Measurements from ENCODE around the gene PRPSAP1. TPM values are rescaled to one million over a fixed set of nuclear protein-coding genes. Genes with fewer than 3 reads are reported as not detected.

PRPSAP1 gene
- polyA plus RNA-seq, 1 of the 3 experiments (the other 2 are of a cell fraction) = 118 TPM

- no peaks in the 10 kb centered on the region for H3K9me2 ChIP-seq
- CTCF ChIA-PET = interaction anchor here (0.6 to 10.1 kb wide), 6 partner anchors 10 to 106 kb away, joined by 3 to 348 read pairs (median 5); partner anchors contain the start of genes QRICH2 and SPHK1
- 83% methylated on average over 10 of the region's 10 CpGs for WGBS (ENCODE audit: low lambda C conversion rate)
- no peaks in the 10 kb centered on the region for H3K27me3 ChIP-seq (ENCODE audit: insufficient read depth)
- peaks cover 10% of the 10 kb centered on the region for H3F3A ChIP-seq (replicated peaks; ENCODE audit: insufficient read depth)
- POLR2A ChIA-PET = no interaction called here
- TF ChIP-seq RFX5 (IDR thresholded peaks at IDR 0.05; ENCODE audit: low read length) (no peak), GATA2 (CRISPR knock-in tag; IDR thresholded peaks at IDR 0.05) (no peak), TCF12 (IDR thresholded peaks at IDR 0.05) (no peak), USF1 (IDR thresholded peaks at IDR 0.05; ENCODE audit: borderline replicate concordance, low read depth) (no peak), POLR2AphosphoS5 (IDR thresholded peaks at IDR 0.05; ENCODE audit: low read depth, low read length) (no peak), PBX3 (IDR thresholded peaks at IDR 0.05) (no peak), FOXJ3 (CRISPR knock-in tag; IDR thresholded peaks at IDR 0.05) (no peak), YY1 (IDR thresholded peaks at IDR 0.05; ENCODE audit: low read depth) (no peak), MXI1 (IDR thresholded peaks at IDR 0.05; ENCODE audit: low read depth, low read length) (no peak), FOSL2 (IDR thresholded peaks at IDR 0.05; ENCODE audit: borderline replicate concordance, low read depth) (no peak)
- TF ChIP-seq, protein P1, sequence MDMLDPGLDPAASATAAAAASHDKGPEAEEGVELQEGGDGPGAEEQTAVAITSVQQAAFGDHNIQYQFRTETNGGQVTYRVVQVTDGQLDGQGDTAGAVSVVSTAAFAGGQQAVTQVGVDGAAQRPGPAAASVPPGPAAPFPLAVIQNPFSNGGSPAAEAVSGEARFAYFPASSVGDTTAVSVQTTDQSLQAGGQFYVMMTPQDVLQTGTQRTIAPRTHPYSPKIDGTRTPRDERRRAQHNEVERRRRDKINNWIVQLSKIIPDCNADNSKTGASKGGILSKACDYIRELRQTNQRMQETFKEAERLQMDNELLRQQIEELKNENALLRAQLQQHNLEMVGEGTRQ (IDR thresholded peaks at IDR 0.05; ENCODE audit: borderline replicate concordance, low read depth, low read length) = no peak
- TF ChIP-seq, protein P2, sequence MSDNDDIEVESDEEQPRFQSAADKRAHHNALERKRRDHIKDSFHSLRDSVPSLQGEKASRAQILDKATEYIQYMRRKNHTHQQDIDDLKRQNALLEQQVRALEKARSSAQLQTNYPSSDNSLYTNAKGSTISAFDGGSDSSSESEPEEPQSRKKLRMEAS (IDR thresholded peaks at IDR 0.05; ENCODE audit: low read depth) = no peak
- no peak for DNase-seq
- H3K36me3 ChIP-seq (replicated peaks in 1 of 2; ENCODE audit: control insufficient read depth in 1 of 2, insufficient read depth in 2 of 2, low read length in 1 of 2) = peaks cover 37 to 66% of the 10 kb centered on the region in 2 experiments
- H3K27ac ChIP-seq (ENCODE audit: low read depth in 2 of 2, low read length in 1 of 2) = no peak overlapping the region
- no peak overlapping the region for H3K9ac ChIP-seq
- no peak overlapping the region for H3K4me2 ChIP-seq
- no peaks in the 10 kb centered on the region for H3K79me2 ChIP-seq (ENCODE audit: insufficient read depth)
- no peak overlapping the region for H3K4me3 ChIP-seq (ENCODE audit: low read depth in 2 of 2, low read length in 1 of 2)
- peaks cover 0 to 3% of the 10 kb centered on the region in 2 experiments; a peak in 1 of 4 replicates for H3K4me1 ChIP-seq (ENCODE audit: control insufficient read depth in 1 of 2, insufficient read depth in 2 of 2, low read depth in 1 of 2, low read length in 1 of 2)
- H4K20me1 ChIP-seq (ENCODE audit: insufficient read depth) = 0 out of 2 replicates have a peak, but pooled peaks cover 8% of the 10 kb centered on the region
- no peak overlapping the region for H2AFZ ChIP-seq (ENCODE audit: low read depth)
- H3K9me3 ChIP-seq = no peaks in the 10 kb centered on the region
Observed at GRCh38 chr17:76394166-76394565, 40.5 kb upstream of the PRPSAP1 start.

- CTCF ChIA-PET = interaction anchor here (0.6 to 13.8 kb wide), 9 partner anchors 5 to 377 kb away, joined by 3 to 312 read pairs (median 7); partner anchors contain the start of genes PRPSAP1 and QRICH2
- peaks cover 13% of the 10 kb centered on the region; the same call in 1 of the 2 replicates for H3K79me2 ChIP-seq (ENCODE audit: insufficient read depth)
- H3K9ac ChIP-seq = no peak overlapping the region
- no peak for DNase-seq
- H3K9me2 ChIP-seq = no peaks in the 10 kb centered on the region
- no peaks in the 10 kb centered on the region for H3K27me3 ChIP-seq (ENCODE audit: insufficient read depth)
- WGBS (ENCODE audit: low lambda C conversion rate) = 92% methylated on average over 13 of the region's 21 CpGs
- no peak overlapping the region for H3K27ac ChIP-seq (ENCODE audit: low read depth in 2 of 2, low read length in 1 of 2)
- POLR2A ChIA-PET = no interaction called here
- H3K4me1 ChIP-seq (ENCODE audit: control insufficient read depth in 1 of 2, insufficient read depth in 2 of 2, low read depth in 1 of 2, low read length in 1 of 2) = peaks cover 0 to 6% of the 10 kb centered on the region in 2 experiments; a peak in 1 of 4 replicates
- peaks cover 16% of the 10 kb centered on the region for H3F3A ChIP-seq (replicated peaks; ENCODE audit: insufficient read depth)
- H3K36me3 ChIP-seq (replicated peaks in 1 of 2; ENCODE audit: control insufficient read depth in 1 of 2, insufficient read depth in 2 of 2, low read length in 1 of 2) = peaks cover 27 to 37% of the 10 kb centered on the region in 2 experiments
- peaks cover 18% of the 10 kb centered on the region; the same call in 1 of the 2 replicates for H4K20me1 ChIP-seq (ENCODE audit: insufficient read depth)
- TF ChIP-seq POLR2AphosphoS5 (IDR thresholded peaks at IDR 0.05; ENCODE audit: low read depth, low read length) (no peak), RAD21 (IDR thresholded peaks at IDR 0.05; ENCODE audit: low read length) (no peak), REST (IDR thresholded peaks at IDR 0.05; ENCODE audit: low read depth, low read length) (no peak), GABPA (IDR thresholded peaks at IDR 0.05; ENCODE audit: low read depth) (no peak), FOSL2 (IDR thresholded peaks at IDR 0.05; ENCODE audit: borderline replicate concordance, low read depth) (no peak), YY1 (IDR thresholded peaks at IDR 0.05; ENCODE audit: low read depth) (no peak), ELF1 (IDR thresholded peaks at IDR 0.05) (no peak), RXRA (IDR thresholded peaks at IDR 0.05; ENCODE audit: borderline replicate concordance, low read depth) (no peak), RFX5 (IDR thresholded peaks at IDR 0.05; ENCODE audit: low read length) (no peak), EP300 (IDR thresholded peaks at IDR 0.05; ENCODE audit: borderline replicate concordance in 1 of 2, low read depth in 1 of 2, low read length in 1 of 2) (no peak), GATA2 (CRISPR knock-in tag; IDR thresholded peaks at IDR 0.05) (no peak), PBX3 (IDR thresholded peaks at IDR 0.05) (no peak), JUND (IDR thresholded peaks at IDR 0.05) (no peak), TCF12 (IDR thresholded peaks at IDR 0.05) (no peak), FOXJ3 (CRISPR knock-in tag; IDR thresholded peaks at IDR 0.05) (no peak)
- H3K4me2 ChIP-seq = no peak overlapping the region
- H3K4me3 ChIP-seq (ENCODE audit: low read depth in 2 of 2, low read length in 1 of 2) = no peak overlapping the region
- no peak overlapping the region for H2AFZ ChIP-seq (ENCODE audit: low read depth)
- no peaks in the 10 kb centered on the region for H3K9me3 ChIP-seq
Observed at GRCh38 chr17:76391200-76391715, 37.5 kb upstream of the PRPSAP1 start.

All from SK-N-SH (cell line).